ENCODE data around the gene NFYC. TPM values are rescaled to one million over a fixed set of nuclear protein-coding genes. Genes with fewer than 3 reads are reported as not detected.

Gene NFYC
- total RNA-seq, 2 donors from 2014 or later = 46.9 to 62.2 TPM

DNA sequence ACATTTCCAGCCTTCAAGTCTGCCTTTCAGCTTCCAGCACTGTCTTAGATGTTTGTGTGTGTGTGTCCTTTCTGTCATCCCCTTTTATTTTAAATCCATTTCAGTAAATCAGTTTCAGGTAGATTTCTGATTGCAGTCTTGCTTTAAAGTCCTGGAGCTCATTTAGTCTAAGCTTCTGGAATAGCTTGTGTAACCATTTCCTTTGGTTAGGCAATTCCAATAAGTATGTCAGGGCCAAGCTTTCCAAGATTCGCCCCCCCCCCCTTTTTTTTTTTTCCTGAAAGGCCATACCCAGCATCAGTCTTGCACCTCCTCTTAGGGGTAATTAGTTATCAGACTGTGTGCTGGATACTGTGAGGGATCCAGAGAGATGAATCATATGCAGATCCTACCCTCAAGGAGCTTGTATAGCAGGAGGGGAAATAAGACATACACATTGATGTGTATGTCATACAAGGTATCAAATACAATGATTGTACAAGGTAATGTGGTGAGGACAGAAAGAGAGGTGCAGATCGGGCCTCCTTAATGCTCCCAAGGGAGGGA, 41.3 kb downstream of the NFYC start:
- intact Hi-C loops (cut with DNase I) = no loop called here
- no peak for TF ChIP-seq CTCF (IDR thresholded peaks at IDR 0.05)
- H3K27ac ChIP-seq = no peak overlapping the region
- H3K4me3 ChIP-seq = no peak overlapping the region
- no peak overlapping the region for H3K9ac ChIP-seq (ENCODE audit: low read depth in 2 of 2, low read length in 2 of 2)
- H3K36me3 ChIP-seq = no peaks in the 10 kb centered on the region
- no peak for DNase-seq
- no peaks in the 10 kb centered on the region for H3K4me1 ChIP-seq
- H3K9me3 ChIP-seq = no peaks in the 10 kb centered on the region
- H3K27me3 ChIP-seq = no peaks in the 10 kb centered on the region

GRCh38 chr1:40734882-40735628, 43.6 kb downstream of the NFYC start:
- Histone ChIP-seq H3K27ac (no peak overlapping the region), H3K9ac (ENCODE audit: low read depth in 2 of 2, low read length in 2 of 2) (no peak overlapping the region), H3K4me3 (no peak overlapping the region), H3K36me3 (no peaks in the 10 kb centered on the region), H3K9me3 (no peaks in the 10 kb centered on the region), H3K4me1 (no peaks in the 10 kb centered on the region), H3K27me3 (no peaks in the 10 kb centered on the region)
- no peak for DNase-seq
- intact Hi-C loops (cut with DNase I) = no loop called here
- no peak for TF ChIP-seq CTCF (IDR thresholded peaks at IDR 0.05)

DNA sequence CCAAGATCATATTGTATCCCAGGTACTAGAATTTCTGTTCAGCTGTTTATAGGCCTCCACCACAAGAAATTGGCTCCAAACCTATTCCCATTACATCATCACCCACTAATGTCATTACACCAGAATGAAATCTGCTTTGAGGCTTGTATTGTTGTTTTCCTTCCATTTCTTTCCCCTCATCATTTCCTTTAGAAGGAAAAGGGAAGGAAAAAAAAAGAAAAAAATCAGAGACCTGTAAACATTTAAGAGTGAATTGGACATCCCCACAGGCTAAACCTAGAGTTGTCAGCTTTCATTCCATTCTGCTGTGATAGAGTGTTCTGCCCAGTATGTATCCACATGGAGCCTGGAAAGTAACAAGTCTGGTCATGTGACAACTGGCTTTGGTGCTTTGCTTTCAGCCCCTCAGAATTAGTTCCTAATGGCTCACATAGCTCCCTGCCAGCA, 44.6 kb downstream of the NFYC start:
- no peaks in the 10 kb centered on the region for H3K9me3 ChIP-seq
- TF ChIP-seq CTCF (IDR thresholded peaks at IDR 0.05) = no peak
- H3K27ac ChIP-seq = no peak overlapping the region
- no peaks in the 10 kb centered on the region for H3K27me3 ChIP-seq
- intact Hi-C loops (cut with DNase I) = no loop called here
- H3K4me3 ChIP-seq = no peak overlapping the region
- no peaks in the 10 kb centered on the region for H3K36me3 ChIP-seq
- no peak overlapping the region for H3K9ac ChIP-seq (ENCODE audit: low read depth in 2 of 2, low read length in 2 of 2)
- no peaks in the 10 kb centered on the region for H3K4me1 ChIP-seq
- no peak for DNase-seq

- Histone ChIP-seq H3K27me3 (no peaks in the 10 kb centered on the region), H3K36me3 (no peaks in the 10 kb centered on the region), H3K27ac (no peak overlapping the region), H3K9me3 (no peaks in the 10 kb centered on the region), H3K4me3 (no peak overlapping the region), H3K4me1 (no peaks in the 10 kb centered on the region), H3K9ac (ENCODE audit: low read depth in 2 of 2, low read length in 2 of 2) (no peak overlapping the region)
- no peak for DNase-seq
- no peak for TF ChIP-seq CTCF (IDR thresholded peaks at IDR 0.05)
- intact Hi-C loops (cut with DNase I) = no loop called here
Observed at GRCh38 chr1:40738831-40739230, 47.3 kb downstream of the NFYC start.

GRCh38 chr1:40739455-40740008, 48.0 kb downstream of the NFYC start:
- Histone ChIP-seq H3K4me3 (no peak overlapping the region), H3K4me1 (no peaks in the 10 kb centered on the region), H3K9ac (ENCODE audit: low read depth in 2 of 2, low read length in 2 of 2) (no peak overlapping the region), H3K36me3 (no peaks in the 10 kb centered on the region), H3K27me3 (no peaks in the 10 kb centered on the region), H3K27ac (no peak overlapping the region), H3K9me3 (no peaks in the 10 kb centered on the region)
- no peak for DNase-seq
- intact Hi-C loops (cut with DNase I) = no loop called here
- TF ChIP-seq CTCF (IDR thresholded peaks at IDR 0.05) = no peak
